Measurements from ENCODE around the gene NOS1AP. TPM values are rescaled to one million over a fixed set of nuclear protein-coding genes. Genes with fewer than 3 reads are reported as not detected.

Gene NOS1AP
- total RNA-seq, 4 donors from 2014 or later: 1.1 to 3.5 (median 2.6) TPM

DNA sequence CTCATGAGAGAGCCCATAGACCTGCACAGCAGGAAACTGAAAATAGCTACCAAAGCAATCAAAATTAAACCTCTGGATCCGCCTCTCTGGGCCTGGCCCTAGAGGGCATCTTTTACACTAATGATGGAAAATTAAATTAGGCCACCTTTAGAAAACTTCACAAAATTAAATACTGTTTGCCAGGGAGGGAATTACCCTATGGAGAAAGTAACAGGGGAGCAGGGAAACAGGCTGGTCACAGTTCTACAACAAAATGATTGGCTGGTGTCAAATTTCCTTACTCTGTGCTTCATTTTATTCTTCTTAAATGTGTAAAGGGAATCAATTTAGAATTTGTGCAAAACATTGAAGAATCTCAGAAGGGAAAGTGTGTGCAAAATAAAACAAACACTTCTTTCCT lies 244.7 kb downstream of the NOS1AP start:
- DNase-seq (ENCODE audit: low spot score in 2 of 2): no peak

DNA sequence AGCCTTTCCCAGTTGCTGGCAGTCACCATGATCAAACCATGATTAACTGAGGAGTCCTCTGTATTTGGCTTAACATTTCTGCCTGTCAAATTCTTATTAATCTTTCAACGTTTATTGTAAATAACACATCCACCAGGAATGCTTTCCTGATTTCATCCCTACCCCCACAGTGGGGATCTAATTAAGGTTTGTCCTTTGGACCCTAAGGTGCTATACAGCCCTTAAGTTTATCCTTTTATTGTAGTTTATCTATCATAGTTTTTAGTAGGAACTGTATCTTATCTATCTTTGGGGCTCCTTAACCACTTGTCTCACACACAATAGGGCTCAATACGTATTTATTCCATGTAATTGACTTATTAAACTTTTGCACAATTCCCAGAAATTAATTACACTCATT lies 246.2 kb downstream of the NOS1AP start:
- intact Hi-C loops (cut with DNase I; ENCODE audit: low total_unique reads): no loop called here
- no peak overlapping the region for H3K4me3 ChIP-seq (ENCODE audit: low read depth, poor library complexity, severe bottlenecking)
- no peak for TF ChIP-seq POLR2A (IDR thresholded peaks at IDR 0.05)
- TF ChIP-seq, protein P1, sequence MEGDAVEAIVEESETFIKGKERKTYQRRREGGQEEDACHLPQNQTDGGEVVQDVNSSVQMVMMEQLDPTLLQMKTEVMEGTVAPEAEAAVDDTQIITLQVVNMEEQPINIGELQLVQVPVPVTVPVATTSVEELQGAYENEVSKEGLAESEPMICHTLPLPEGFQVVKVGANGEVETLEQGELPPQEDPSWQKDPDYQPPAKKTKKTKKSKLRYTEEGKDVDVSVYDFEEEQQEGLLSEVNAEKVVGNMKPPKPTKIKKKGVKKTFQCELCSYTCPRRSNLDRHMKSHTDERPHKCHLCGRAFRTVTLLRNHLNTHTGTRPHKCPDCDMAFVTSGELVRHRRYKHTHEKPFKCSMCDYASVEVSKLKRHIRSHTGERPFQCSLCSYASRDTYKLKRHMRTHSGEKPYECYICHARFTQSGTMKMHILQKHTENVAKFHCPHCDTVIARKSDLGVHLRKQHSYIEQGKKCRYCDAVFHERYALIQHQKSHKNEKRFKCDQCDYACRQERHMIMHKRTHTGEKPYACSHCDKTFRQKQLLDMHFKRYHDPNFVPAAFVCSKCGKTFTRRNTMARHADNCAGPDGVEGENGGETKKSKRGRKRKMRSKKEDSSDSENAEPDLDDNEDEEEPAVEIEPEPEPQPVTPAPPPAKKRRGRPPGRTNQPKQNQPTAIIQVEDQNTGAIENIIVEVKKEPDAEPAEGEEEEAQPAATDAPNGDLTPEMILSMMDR (IDR thresholded peaks at IDR 0.05): no peak
- WGBS, 2 donors: 77 to 86% methylated on average over 2 of the region's 2 CpGs
- no peak for DNase-seq (ENCODE audit: low spot score in 2 of 2)

More for the DNA sequence above, 244.7 kb downstream of the NOS1AP start:
- TF ChIP-seq, protein P1 (IDR thresholded peaks at IDR 0.05): no peak
- no peak for TF ChIP-seq POLR2A (IDR thresholded peaks at IDR 0.05)
- intact Hi-C loops (cut with DNase I; ENCODE audit: low total_unique reads): no loop called here
- no peak overlapping the region for H3K4me3 ChIP-seq (ENCODE audit: low read depth, poor library complexity, severe bottlenecking)
- WGBS, 2 donors: 85 to 92% methylated on average over 1 of the region's 1 CpG

DNA sequence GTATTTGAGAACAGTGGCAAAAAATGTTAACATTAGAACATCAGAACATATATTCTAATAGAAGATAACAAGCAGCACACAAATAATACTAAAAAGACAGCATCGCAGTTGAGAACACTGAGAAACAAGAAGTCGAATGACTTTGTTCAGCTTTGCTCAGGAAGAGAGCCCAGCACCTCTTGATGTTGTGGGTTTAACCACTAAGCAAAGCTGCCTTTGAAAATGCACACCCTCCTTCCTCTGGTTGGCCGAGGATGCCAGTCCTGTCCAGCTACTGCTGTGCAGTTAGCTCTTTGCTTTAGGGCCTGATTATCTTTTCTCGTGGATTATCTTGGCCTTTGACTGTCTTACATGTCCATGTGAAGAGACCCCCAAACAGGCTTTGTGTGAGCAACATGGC lies 246.7 kb downstream of the NOS1AP start:
- WGBS, 2 donors: 84 to 87% methylated on average over 4 of the region's 4 CpGs
- H3K4me3 ChIP-seq (ENCODE audit: low read depth, poor library complexity, severe bottlenecking): no peak overlapping the region
- TF ChIP-seq, protein P1 (IDR thresholded peaks at IDR 0.05): no peak
- TF ChIP-seq POLR2A (IDR thresholded peaks at IDR 0.05): no peak
- no peak for DNase-seq (ENCODE audit: low spot score in 2 of 2)
- intact Hi-C loops (cut with DNase I; ENCODE audit: low total_unique reads): no loop called here

DNA sequence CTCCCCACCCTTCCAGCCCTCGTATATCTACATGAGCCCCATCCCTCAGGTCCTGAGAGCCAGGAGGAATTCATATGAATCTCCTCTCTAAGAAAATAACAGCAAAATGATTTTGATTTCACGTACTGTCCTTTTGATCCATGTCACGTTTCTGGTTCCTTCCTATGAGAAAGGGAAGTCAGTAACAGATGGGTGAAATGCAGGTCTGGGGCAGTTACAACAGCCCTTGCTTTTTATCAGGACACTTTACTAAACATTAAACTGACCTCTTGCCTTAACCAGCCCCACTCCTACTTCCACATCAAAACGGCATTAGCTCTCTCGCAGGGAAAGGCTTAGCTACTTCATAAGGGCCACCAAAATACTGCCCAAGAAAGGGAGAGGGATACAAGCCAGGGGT lies 248.1 kb downstream of the NOS1AP start:
- 81% methylated on average over 5 of the region's 5 CpGs for WGBS, 2 donors
- no peak for DNase-seq (ENCODE audit: low spot score in 2 of 2)
- TF ChIP-seq, protein P1 (IDR thresholded peaks at IDR 0.05): no peak
- no peak for TF ChIP-seq POLR2A (IDR thresholded peaks at IDR 0.05)
- no peak overlapping the region for H3K4me3 ChIP-seq (ENCODE audit: low read depth, poor library complexity, severe bottlenecking)
- intact Hi-C loops (cut with DNase I; ENCODE audit: low total_unique reads): no loop called here

DNA sequence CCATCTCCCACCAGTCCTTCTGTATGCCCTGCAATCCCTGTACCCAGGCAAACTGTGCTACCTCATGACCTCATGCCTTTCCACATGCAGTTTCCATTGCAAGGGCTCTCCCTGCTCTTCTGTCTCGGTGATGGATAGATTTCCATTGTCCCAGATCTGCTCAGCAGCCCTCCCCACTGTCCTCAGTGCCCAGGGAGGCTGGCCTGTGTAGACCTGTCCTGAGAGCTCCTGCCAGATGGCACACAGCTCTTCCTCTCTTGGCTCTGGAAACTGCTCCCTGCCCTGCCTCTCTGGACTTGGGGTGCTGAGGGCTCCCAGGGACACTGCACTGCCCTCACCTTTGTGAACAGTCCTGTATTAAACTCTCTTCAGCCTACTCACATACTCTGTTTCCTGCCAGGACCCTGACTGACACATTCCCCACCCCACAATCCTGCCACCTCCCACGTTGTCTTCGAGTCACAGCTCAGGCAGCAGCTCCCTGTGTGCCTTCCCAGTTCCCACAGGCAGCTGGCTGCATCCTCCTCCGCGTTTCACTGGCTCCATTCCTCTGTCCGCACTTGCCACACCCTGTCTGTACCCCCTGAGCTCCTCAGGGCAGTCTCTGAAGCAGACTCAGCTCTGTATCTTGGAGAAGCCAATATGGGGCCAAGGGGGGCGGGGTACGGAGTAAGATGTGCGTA lies 250.1 kb downstream of the NOS1AP start:
- no peak for TF ChIP-seq POLR2A (IDR thresholded peaks at IDR 0.05)
- TF ChIP-seq, protein P1 (IDR thresholded peaks at IDR 0.05): no peak
- intact Hi-C loops (cut with DNase I; ENCODE audit: low total_unique reads): loop anchor here (1.0 kb wide), 1 partner anchor 22 kb away; no protein-coding TSS in a partner anchor
- H3K4me3 ChIP-seq (ENCODE audit: low read depth, poor library complexity, severe bottlenecking): no peak overlapping the region
- whole genome bisulfite sequencing, 2 donors: 40 to 51% methylated on average over 9 of the region's 9 CpGs
- DNase-seq (ENCODE audit: low spot score in 2 of 2): no peak

Measured in lower leg skin (tissue), 4 donors.